ES-I3 (cell line): Measurements from ENCODE around the gene USF2.
"Not testable (repeated sequence)": the region's sequence is repeated elsewhere in the genome, so short reads cannot be mapped to it uniquely, and the experiment has no call there.

Source experiments
- H3K36me3 ChIP-seq: 2 replicates; pipeline ENCODE4 v1.6.1; 2013; ENCODE audit warnings: mild to moderate bottlenecking, low read length, control low read depth, moderate library complexity; ENCODE audit not compliant: insufficient read depth
- H3K4me1 ChIP-seq: 2 replicates; pipeline ENCODE4 v1.6.1; 2013; ENCODE audit warnings: mild to moderate bottlenecking, control low read depth, low read length; ENCODE audit not compliant: insufficient read depth
- H3K9ac ChIP-seq: 2 replicates; pipeline ENCODE4 v1.6.1; 2013; ENCODE audit warnings: low read depth, mild to moderate bottlenecking, low read length, moderate library complexity
- H3K9me3 ChIP-seq: 2 replicates; pipeline ENCODE4 v1.6.1; 2013; ENCODE audit warnings: mild to moderate bottlenecking, low read length, moderate library complexity; ENCODE audit not compliant: control insufficient read depth, insufficient read depth

Gene USF2

DNA sequence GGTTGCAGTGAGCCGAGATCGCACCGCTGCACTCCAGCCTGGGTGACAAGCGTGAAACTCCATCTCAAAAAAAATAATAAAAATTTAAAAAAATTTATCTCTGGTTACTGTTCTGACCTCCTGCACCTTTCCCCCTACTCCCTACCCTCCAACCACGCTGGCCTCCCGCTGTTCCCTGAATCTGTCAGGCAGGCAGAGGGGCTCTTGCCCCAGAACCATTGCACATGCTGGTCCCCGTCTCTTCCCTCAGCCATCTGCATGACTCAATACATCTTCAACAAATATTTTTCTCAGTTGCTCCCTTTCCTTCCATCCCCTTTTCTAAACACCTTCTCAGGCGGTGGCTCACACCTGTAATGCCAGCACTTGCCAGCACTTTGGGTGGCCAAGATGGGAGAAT is 39.2 kb upstream of the USF2 start:
- Histone ChIP-seq H3K9me3 (no peaks in the 10 kb centered on the region), H3K4me1 (peaks cover 5% of the 10 kb centered on the region), H3K9ac (no peak overlapping the region), H3K36me3 (no peaks in the 10 kb centered on the region)

DNA sequence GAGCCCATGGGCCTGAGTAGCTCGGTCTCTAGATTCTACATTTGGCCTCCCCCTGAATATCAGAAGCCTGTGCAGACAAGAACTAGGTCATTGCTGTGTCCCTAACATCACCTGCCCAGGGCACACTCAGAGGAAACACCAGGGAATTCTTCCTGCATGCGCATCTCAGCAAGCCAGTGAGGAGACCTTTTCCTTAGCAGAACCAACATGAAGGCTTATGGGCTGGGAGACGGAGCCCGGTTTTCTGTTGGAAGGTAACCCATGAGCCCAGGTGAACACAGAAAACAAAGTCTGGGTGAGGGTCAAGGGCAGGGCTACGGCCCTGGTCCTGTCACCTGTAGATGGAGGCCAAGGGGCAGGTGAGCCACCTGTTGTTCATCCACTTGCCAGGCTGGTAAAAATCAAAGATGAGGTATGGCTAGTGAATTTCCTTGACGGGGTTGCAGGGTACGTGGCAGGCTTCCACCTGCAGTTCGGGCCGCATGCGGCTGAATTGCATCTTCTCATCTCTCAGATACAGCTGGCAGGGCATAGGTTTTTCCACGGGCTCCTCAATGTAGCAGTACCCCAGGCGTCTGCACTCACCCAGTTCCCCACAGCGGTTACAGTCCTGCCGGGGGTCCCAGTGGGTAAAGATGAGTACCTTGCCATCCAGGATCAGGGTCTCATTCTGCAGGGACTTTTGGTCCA is 36.7 kb upstream of the USF2 start:
- no peaks in the 10 kb centered on the region for H3K9me3 ChIP-seq
- no peaks in the 10 kb centered on the region for H3K36me3 ChIP-seq
- no peak overlapping the region for H3K9ac ChIP-seq
- H3K4me1 ChIP-seq, result no peaks in the 10 kb centered on the region

DNA sequence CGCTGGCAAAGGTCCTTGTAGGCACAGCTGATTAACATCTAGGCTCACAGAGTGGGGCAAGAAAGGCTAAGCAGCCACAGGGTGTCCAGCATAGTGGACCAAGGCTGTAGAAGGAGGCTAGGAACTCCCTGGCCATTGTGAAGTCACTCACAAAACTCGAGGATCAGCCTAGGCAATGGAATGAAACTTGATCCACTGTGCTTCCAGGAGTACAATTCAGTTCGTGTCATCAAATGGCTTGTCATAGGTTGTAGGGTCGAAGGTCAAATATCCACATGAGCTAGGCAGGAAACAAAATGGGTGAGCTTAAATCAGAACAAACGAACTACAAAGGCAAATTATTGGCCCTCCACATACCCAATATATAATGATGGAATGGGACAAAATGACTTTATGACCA is 35.9 kb upstream of the USF2 start:
- Histone ChIP-seq H3K9me3 (no peaks in the 10 kb centered on the region), H3K9ac (no peak overlapping the region), H3K4me1 (no peaks in the 10 kb centered on the region), H3K36me3 (no peaks in the 10 kb centered on the region)

DNA sequence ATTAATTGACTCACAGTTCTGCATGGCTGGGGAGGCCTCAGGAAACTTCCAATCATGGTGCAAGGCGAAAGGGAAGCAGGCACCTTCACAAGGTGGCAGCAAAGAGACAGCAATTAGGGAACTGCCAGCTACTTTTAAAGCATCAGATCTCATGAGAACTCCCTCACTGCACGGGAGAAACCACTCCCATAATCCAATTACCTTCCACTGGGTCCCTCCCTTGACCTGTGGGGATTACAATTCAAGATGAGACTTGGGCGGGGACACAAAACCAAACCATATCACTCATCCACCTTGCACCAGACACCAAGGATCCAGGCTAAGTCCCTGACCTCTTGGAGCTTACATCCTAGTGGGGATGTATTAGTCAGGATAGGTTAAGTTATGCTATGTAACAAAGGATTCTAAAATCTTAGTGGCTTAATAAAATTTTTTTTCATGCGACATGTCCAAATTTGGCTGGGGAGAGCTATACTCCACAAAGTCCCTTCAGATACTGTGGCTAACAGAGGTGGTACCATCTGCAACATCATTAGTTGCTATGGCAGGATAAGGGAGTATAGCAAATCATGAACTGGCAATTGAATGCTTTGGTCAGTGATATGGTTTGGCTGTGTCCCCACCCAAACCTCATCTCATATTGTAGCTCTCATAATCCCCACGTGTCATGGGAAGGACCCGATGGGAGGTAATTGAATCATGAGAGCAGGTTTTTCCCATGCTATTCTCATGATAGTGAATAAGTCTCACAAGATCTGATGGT is 31.9 kb upstream of the USF2 start:
- Histone ChIP-seq H3K36me3 (no peaks in the 10 kb centered on the region), H3K9me3 (no peaks in the 10 kb centered on the region), H3K9ac (no peak overlapping the region), H3K4me1 (no peaks in the 10 kb centered on the region)

DNA sequence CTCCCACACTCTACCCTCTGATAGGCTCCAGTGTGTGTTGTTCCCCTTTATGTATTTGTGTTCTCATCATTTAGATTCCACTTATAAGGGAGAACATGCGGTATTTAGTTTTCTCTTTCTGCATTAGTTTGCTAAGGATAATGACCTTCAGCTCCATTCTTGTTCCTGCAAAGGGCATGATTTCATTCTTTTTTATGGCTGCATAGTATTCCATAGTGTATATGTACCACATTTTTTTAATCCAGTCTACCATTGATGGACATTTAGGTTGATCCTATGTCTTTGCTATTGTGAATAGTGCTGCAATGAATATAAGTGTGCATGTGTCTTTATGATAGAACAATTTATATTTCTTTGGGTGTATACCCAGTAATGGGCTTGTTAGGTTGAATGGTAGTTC is 29.2 kb upstream of the USF2 start:
- H3K36me3 ChIP-seq, H3K9me3 ChIP-seq, H3K4me1 ChIP-seq, H3K9ac ChIP-seq: not testable (repeated sequence)

DNA sequence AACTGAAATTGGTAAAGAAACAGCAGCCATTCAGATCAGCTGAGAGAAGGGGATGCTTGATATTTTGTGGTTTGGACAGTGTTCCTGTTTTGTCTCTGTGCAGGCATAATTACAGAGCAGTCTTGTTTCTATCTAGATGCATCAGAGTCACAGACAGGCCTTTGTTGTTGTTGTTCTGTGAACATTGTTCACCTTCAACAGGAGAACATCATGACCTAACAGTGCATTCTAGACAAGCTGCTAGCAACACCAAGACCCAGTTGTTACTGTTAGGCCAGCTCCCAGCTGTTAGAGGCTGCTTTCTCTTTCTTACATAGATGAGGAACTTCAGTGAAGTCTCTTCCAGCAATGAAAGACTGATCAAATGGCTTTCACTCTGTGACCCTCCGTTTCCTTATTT is 28.4 kb upstream of the USF2 start:
- H3K9me3 ChIP-seq, result peaks cover 3% of the 10 kb centered on the region; the same call in 1 of the 2 replicates
- no peaks in the 10 kb centered on the region for H3K36me3 ChIP-seq
- H3K4me1 ChIP-seq, result no peaks in the 10 kb centered on the region
- no peak overlapping the region for H3K9ac ChIP-seq

DNA sequence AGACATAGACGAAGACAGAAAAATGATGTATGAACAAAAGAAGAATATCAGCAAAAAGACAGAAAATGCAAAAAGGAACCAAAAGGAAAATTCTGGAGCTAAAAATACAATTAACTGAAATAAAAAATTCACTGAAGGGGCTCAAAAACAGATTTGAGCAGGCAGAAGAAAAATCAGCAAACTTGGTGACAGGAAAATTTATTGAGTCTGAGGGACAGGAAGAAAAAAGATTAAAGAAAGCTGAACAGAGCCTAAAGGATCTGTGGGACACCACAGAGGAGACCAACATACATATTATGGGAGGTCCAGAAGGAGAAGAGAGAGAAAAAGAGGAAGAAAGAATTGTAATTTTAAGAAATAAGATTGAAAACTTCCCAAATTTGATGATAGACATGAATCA is 27.3 kb upstream of the USF2 start:
- no peaks in the 10 kb centered on the region for H3K4me1 ChIP-seq
- H3K36me3 ChIP-seq, result no peaks in the 10 kb centered on the region
- peaks cover 3% of the 10 kb centered on the region; the same call in 1 of the 2 replicates for H3K9me3 ChIP-seq
- no peak overlapping the region for H3K9ac ChIP-seq

DNA sequence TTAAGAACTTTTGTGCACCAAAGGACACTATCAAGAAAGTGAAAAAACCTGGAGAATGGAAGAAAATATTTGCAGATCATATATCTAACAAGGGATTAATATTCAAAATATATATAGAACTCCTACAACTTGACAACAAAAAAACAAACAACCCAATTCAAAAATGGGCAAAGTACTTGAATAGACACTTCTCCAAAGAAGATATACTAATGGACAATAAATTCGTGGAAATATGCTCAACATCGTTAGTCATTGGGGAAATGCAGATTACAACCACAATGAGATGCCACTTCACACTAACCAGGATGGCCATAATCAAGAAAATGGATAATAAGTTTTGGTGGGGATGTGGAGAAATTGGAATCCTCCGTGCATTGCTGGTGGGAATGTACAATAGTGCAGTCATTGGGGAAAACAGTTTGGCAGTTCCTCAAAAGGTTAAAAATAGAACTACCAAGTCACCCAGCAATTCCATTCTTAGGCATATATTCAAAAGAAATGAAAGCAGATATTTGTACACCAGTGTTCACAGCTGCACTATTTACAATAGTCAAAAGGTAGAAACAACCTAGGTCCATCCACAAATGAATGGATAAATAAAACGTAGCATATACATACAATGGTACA is 22.2 kb upstream of the USF2 start:
- H3K9me3 ChIP-seq, result peaks cover 3% of the 10 kb centered on the region; the same call in 1 of the 2 replicates
- 0 out of 2 replicates have a peak, but pooled peaks cover 2% of the 10 kb centered on the region for H3K4me1 ChIP-seq
- no peak overlapping the region for H3K9ac ChIP-seq
- H3K36me3 ChIP-seq, result peaks cover 7% of the 10 kb centered on the region; the same call in 1 of the 2 replicates

DNA sequence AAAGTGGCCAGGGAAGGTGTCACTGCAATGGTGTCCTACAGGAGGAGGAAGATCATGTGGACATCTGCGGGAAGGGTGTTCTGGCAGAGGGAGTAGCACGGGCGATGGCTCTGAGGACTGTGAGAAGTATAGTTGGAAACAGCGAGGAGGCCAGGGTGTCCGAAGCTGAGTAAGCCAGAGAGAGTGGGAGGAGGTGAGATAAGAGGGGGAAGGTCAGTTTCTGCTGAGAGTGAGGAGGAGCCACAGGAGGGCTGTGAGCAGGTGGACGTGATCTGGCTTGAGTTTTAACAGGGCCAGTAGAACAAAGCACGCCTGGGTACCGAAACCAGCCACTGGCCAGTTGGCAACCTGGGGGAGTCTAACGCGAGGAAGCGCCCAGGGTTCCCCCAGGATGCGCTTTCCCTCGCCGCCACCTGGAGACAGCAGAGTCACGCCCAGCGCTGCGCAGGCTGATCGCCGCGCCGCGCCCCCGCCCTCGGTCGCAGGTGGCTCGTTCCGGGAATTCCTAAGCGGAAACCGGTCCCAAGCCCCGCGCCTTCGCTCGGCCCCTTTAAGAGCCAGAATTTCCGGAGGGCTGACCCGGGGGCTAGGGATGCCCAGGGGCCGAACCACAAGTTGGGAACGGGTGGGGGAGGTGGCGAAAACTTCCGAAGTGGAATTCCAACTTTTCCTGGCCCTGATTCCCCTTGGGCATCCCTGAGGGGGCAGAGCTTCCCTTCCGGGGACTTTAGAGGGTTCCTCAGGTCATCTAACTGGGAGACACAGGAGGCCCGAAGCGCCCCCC is 21.0 kb upstream of the USF2 start:
- peaks cover 3% of the 10 kb centered on the region; the same call in 1 of the 2 replicates for H3K9me3 ChIP-seq
- H3K9ac ChIP-seq, result peak overlapping the region; percentile 89
- H3K4me1 ChIP-seq, result 0 out of 2 replicates have a peak, but pooled peaks cover 2% of the 10 kb centered on the region
- peaks cover 9% of the 10 kb centered on the region for H3K36me3 ChIP-seq

DNA sequence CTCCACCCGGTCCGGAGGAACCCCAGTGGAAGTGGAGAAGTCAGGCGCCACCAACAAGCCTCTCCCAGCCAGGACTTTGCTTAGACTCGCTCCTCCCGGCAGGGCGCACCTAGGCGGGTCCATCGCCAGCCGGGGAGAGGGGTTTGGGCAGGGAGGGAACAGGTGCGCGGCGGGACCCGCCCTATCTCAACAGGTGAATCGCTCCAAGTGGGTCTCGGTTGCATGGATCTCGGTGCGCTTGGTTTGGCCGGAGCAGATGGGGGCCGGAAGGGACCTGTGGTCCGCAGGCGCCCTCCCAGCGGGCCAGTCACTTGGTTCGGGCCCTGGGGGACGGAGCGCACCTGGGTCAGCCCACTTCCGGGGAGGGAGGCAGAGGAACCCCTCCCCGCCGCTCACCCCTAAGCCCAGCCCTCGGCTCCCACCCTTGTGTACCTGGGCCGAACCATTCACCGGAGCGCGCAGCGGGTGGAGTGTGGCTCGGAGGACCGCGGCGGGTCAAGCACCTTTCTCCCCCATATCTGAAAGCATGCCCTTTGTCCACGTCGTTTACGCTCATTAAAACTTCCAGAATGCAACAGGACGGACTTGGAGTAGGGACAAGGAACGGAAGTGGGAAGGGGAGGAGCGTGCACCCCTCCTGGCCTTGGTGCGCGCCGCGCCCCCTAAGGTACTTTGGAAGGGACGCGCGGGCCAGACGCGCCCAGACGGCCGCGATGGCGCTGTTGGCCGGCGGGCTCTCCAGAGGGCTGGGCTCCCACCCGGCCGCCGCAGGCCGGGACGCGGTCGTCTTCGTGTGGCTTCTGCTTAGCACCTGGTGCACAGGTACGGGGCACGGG is 20.2 kb upstream of the USF2 start, which contains the start of gene LSR:
Gene LSR (plus strand): TSS at position 693 of the 836 bp plus-strand sequence. CDS start 21 bp downstream, at position 714.
- 0 out of 2 replicates have a peak, but pooled peaks cover 6% of the 10 kb centered on the region for H3K4me1 ChIP-seq
- H3K9me3 ChIP-seq, result peaks cover 3% of the 10 kb centered on the region; the same call in 1 of the 2 replicates
- H3K9ac ChIP-seq, result peak within 1 kb of the TSS; percentile 89
- H3K36me3 ChIP-seq, result peaks cover 9% of the 10 kb centered on the region

DNA sequence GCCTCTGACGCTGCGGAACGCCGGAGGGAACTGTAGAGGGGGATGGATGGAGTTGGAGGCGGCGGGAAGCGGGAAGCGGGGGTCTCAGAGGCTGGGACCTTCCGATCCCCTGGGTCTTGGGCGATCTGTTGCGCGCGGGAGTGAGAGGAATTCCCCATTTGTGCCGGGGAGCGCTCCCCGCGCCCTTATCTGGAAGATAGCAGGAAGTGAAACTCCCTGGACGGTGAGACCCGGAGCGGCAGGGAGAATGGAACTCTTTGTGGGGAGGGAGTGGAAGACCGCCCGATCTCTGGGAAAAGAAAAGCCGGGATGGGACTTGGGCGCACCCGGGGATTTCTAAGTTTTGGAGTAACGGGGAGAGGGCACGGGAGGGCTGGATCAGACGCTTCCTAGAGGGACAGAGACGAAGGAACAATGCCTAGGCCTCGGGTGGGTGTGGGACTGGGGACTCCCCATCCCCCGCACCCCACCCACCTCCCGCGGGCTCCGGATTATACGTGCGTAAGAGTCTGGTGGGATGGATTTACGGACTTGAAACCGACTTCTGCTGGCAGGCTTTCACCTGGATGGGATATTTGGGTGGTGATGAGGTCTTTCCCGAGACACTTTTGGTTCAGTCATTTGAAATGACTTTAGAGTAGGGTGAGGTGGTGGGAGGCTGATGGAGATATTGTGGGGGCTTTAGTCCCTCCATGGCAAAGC is 19.5 kb upstream of the USF2 start:
- Histone ChIP-seq H3K9me3 (peaks cover 3% of the 10 kb centered on the region; the same call in 1 of the 2 replicates), H3K4me1 (0 out of 2 replicates have a peak, but pooled peaks cover 6% of the 10 kb centered on the region), H3K9ac (peak overlapping the region; percentile 89), H3K36me3 (peaks cover 9% of the 10 kb centered on the region)

DNA sequence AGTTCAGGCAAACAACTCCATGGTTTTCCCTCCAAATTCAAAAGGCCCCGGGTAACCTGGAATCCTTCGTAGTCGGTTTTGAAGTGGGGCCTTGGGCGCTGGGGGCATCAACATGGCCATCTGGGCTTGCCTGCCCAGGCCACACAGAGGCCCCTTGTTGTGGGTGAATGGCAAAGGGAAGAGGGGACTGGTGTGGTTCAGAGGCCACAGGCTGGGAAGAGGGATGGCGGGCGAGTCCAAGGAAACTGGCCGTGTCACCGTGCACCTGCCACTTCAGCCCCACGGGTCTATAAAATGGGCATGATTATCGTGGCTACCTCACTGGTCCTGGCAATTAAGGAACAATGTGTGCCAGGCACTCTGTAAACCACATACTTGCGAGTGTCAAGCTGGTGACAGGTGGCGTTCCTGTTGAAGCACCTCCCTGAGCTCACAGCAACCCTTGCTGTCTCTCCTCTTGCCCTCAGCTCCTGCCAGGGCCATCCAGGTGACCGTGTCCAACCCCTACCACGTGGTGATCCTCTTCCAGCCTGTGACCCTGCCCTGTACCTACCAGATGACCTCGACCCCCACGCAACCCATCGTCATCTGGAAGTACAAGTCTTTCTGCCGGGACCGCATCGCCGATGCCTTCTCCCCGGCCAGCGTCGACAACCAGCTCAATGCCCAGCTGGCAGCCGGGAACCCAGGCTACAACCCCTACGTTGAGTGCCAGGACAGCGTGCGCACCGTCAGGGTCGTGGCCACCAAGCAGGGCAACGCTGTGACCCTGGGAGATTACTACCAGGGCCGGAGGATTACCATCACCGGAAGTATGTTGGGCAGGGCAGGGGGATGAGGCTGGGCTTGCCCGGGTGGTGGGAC is 18.7 kb upstream of the USF2 start:
- H3K4me1 ChIP-seq, result 0 out of 2 replicates have a peak, but pooled peaks cover 6% of the 10 kb centered on the region
- H3K9ac ChIP-seq, result peak overlapping the region; percentile 89
- H3K36me3 ChIP-seq, result peaks cover 13% of the 10 kb centered on the region
- no peaks in the 10 kb centered on the region for H3K9me3 ChIP-seq
